Measurements from ENCODE around the gene RCSD1.

RCSD1 gene

DNA sequence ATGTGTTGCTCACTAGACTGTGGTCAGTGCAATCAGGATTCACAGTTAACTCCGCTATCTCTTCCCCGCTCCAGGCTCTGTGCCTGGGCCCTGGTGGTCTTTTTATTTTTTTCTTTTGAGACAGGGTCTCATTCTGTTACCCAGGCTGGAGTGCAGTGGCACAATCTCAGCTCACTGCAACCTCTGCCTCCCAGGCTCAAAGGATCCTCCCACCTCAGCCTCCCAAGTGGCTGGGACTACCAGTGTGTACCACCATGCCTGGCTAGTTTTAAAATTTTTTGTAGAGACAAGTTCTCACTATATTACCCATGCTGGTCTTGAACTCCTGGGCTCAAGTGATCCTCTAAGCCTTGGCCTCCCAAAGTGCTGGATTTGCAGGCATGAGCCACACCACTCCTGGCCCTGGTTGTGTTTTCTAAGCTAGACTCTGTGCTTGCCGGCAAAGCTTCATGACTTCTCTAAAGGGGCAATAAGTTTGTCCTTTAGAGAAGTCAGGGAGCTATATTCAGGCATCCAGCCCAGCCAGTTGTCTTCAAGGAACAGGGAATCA is 1.4 kb downstream of the RCSD1 start:
- TF ChIP-seq TAF1 (IDR thresholded peaks at IDR 0.05; ENCODE audit: low read depth) (no peak), NFIC (IDR thresholded peaks at IDR 0.05) (no peak), TEAD4 (IDR thresholded peaks at IDR 0.05) (no peak), EP300 (IDR thresholded peaks at IDR 0.05; ENCODE audit: borderline replicate concordance) (no peak), ZBTB7A (IDR thresholded peaks at IDR 0.05; ENCODE audit: low read depth) (no peak), FOXM1 (IDR thresholded peaks at IDR 0.05; ENCODE audit: borderline replicate concordance, low read depth) (no peak), YY1 (IDR thresholded peaks at IDR 0.05; ENCODE audit: low read depth) (no peak)

DNA sequence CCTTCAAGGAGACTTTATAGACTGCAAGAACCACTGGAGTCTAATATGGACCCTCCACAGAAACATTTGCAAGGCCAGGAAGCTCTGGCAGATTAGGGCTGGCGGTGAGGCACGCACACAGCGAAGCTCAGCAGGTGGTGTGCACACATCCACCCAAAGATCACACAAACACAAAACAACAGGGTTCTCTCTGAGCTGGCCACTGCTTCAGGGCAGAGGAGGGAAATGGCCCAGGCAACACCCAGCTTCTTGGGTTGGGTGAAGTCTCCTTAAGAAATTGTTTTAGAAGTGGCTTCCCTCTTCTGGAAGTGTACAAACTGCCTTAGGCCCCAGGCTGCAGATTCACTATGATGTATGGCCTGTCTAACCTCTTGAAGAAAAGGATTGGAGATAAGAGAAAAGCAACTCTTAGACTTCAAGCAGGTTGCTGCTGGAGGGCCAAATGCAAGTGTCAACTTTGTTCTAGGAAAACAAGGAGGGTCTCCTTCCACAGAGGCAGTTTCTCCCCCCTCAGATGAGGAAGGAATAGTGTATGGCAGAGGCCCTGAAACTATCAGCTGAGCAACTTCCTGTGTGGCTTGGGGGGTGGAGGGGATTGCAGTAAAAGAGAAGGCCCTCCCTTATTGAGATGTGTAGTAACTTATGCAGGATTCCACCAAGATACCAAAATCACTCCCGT is 2.0 kb downstream of the RCSD1 start:
- TF ChIP-seq EGR1 (IDR thresholded peaks at IDR 0.05) (no peak), EP300 (IDR thresholded peaks at IDR 0.05; ENCODE audit: borderline replicate concordance) (no peak), TAF1 (IDR thresholded peaks at IDR 0.05; ENCODE audit: low read depth) (no peak), ZBTB7A (IDR thresholded peaks at IDR 0.05; ENCODE audit: low read depth) (no peak), FOXM1 (IDR thresholded peaks at IDR 0.05; ENCODE audit: borderline replicate concordance, low read depth) (no peak), CEBPB (IDR thresholded peaks at IDR 0.05) (no peak), TCF12 (IDR thresholded peaks at IDR 0.05; ENCODE audit: low read depth) (no peak), RAD21 (IDR thresholded peaks at IDR 0.05; ENCODE audit: low read depth) (no peak), CREB1 (IDR thresholded peaks at IDR 0.05; ENCODE audit: low read depth) (no peak), TEAD4 (IDR thresholded peaks at IDR 0.05) (no peak), YY1 (IDR thresholded peaks at IDR 0.05; ENCODE audit: low read depth) (no peak), NFIC (IDR thresholded peaks at IDR 0.05) (no peak)
- TF ChIP-seq, protein P1, sequence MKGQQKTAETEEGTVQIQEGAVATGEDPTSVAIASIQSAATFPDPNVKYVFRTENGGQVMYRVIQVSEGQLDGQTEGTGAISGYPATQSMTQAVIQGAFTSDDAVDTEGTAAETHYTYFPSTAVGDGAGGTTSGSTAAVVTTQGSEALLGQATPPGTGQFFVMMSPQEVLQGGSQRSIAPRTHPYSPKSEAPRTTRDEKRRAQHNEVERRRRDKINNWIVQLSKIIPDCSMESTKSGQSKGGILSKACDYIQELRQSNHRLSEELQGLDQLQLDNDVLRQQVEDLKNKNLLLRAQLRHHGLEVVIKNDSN (IDR thresholded peaks at IDR 0.05) = no peak
- TF ChIP-seq, protein P2, sequence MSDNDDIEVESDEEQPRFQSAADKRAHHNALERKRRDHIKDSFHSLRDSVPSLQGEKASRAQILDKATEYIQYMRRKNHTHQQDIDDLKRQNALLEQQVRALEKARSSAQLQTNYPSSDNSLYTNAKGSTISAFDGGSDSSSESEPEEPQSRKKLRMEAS (IDR thresholded peaks at IDR 0.05) = no peak
- TF ChIP-seq, protein P3, sequence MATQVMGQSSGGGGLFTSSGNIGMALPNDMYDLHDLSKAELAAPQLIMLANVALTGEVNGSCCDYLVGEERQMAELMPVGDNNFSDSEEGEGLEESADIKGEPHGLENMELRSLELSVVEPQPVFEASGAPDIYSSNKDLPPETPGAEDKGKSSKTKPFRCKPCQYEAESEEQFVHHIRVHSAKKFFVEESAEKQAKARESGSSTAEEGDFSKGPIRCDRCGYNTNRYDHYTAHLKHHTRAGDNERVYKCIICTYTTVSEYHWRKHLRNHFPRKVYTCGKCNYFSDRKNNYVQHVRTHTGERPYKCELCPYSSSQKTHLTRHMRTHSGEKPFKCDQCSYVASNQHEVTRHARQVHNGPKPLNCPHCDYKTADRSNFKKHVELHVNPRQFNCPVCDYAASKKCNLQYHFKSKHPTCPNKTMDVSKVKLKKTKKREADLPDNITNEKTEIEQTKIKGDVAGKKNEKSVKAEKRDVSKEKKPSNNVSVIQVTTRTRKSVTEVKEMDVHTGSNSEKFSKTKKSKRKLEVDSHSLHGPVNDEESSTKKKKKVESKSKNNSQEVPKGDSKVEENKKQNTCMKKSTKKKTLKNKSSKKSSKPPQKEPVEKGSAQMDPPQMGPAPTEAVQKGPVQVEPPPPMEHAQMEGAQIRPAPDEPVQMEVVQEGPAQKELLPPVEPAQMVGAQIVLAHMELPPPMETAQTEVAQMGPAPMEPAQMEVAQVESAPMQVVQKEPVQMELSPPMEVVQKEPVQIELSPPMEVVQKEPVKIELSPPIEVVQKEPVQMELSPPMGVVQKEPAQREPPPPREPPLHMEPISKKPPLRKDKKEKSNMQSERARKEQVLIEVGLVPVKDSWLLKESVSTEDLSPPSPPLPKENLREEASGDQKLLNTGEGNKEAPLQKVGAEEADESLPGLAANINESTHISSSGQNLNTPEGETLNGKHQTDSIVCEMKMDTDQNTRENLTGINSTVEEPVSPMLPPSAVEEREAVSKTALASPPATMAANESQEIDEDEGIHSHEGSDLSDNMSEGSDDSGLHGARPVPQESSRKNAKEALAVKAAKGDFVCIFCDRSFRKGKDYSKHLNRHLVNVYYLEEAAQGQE (IDR thresholded peaks at IDR 0.05; ENCODE audit: low read depth) = no peak

DNA sequence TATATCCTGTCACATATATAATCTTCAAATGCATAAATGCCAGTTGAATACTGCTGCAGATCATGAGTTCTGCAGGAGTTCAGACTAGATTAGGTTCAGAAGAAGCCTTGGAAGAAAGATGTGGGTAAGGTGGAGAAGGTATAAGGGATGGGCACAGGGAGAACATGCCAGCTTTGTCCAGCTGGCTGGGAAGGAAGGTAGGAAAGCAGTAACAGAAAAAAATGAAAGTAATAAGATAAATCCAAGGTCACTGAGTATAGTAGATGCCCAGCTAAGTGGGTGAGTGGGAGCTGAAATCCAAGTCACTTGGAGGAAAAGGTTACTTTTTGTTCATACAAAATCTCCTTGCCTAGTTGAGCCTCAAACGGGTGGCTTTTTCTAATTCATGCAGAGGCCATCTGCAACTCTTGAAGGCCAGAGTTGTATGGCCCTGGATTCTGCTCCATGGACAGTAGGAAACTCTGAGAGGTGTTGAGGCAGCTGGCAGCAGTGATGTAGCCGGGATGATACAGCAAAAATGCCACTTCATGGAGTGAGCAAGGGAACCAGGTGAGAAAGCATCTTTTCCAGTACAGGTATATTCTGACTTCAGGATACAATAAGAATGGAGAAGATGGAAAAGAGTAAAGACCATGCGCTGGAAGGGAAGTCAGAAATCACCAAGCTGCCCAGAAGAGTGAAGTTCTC is 3.4 kb downstream of the RCSD1 start:
- TF ChIP-seq CREB1 (IDR thresholded peaks at IDR 0.05; ENCODE audit: low read depth) (no peak), TEAD4 (IDR thresholded peaks at IDR 0.05) (no peak), RAD21 (IDR thresholded peaks at IDR 0.05; ENCODE audit: low read depth) (no peak), CEBPB (IDR thresholded peaks at IDR 0.05) (no peak), ZBTB7A (IDR thresholded peaks at IDR 0.05; ENCODE audit: low read depth) (no peak), TAF1 (IDR thresholded peaks at IDR 0.05; ENCODE audit: low read depth) (no peak), YY1 (IDR thresholded peaks at IDR 0.05; ENCODE audit: low read depth) (no peak), EGR1 (IDR thresholded peaks at IDR 0.05) (no peak), EP300 (IDR thresholded peaks at IDR 0.05; ENCODE audit: borderline replicate concordance) (no peak), NFIC (IDR thresholded peaks at IDR 0.05) (no peak), FOXM1 (IDR thresholded peaks at IDR 0.05; ENCODE audit: borderline replicate concordance, low read depth) (no peak), TCF12 (IDR thresholded peaks at IDR 0.05; ENCODE audit: low read depth) (no peak)
- TF ChIP-seq, protein P2 (IDR thresholded peaks at IDR 0.05) = no peak
- TF ChIP-seq, protein P1 (IDR thresholded peaks at IDR 0.05) = no peak
- TF ChIP-seq, protein P3 (IDR thresholded peaks at IDR 0.05; ENCODE audit: low read depth) = no peak

DNA sequence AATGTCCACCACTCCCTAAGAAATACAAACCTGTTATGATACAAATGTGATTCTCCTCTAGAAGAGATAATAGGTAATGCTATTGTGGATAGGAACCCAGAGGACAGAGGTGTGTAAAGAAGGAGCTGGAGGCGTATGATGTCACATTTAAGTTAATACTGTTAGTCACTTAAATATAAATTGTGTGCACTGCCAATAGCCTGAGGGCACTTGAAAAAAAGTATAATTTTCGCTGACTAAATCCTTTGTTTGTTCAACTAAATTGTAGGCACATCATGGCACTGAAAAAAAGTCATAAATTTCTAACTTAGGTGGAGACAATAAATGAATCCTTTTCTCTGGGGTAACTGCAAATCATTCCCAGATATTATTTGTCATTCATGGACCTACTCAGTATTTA is 4.4 kb downstream of the RCSD1 start:
- no peak for TF ChIP-seq TAF1 (IDR thresholded peaks at IDR 0.05; ENCODE audit: low read depth)
- TF ChIP-seq, protein P1 (IDR thresholded peaks at IDR 0.05) = no peak
- no peak for TF ChIP-seq TEAD4 (IDR thresholded peaks at IDR 0.05)
- no peak for TF ChIP-seq CEBPB (IDR thresholded peaks at IDR 0.05)
- TF ChIP-seq, protein P3 (IDR thresholded peaks at IDR 0.05; ENCODE audit: low read depth) = no peak
